ENCODE results near the gene KMO. TPM values are rescaled to one million over a fixed set of nuclear protein-coding genes. Genes with fewer than 3 reads are reported as not detected.

Gene KMO
- total and polyA plus RNA-seq, 2 of the 4 experiments (the other 2 are of a cell fraction): not detected

- Histone ChIP-seq H2AK5ac (ENCODE audit: low read depth, low read length) (no peak overlapping the region), H3K56ac (ENCODE audit: extremely low read depth, insufficient read depth, low read length) (no peak overlapping the region), H4K5ac (ENCODE audit: low read depth, low read length) (no peak overlapping the region), H3K9me1 (ENCODE audit: insufficient read depth, low read length) (0 out of 2 replicates have a peak, but pooled peaks cover 3% of the 10 kb centered on the region), H3K36me3 (ENCODE audit: control insufficient read depth, insufficient read depth, low read length) (no peaks in the 10 kb centered on the region), H3K4me3 (ENCODE audit: insufficient read depth, low read depth, low read length) (no peak overlapping the region), H2BK20ac (ENCODE audit: low read depth, low read length) (no peak overlapping the region), H3K4ac (ENCODE audit: low read depth, low read length) (no peak overlapping the region), H3K4me2 (ENCODE audit: low read depth, low read length) (no peak overlapping the region), H3K23ac (ENCODE audit: low read depth, low read length) (no peak overlapping the region), H2BK120ac (ENCODE audit: low read depth, low read length) (no peak overlapping the region), H3K27ac (ENCODE audit: insufficient read depth, low read length) (no peak overlapping the region), H4K8ac (ENCODE audit: low read depth in 2 of 2, low read length in 2 of 2) (no peak overlapping the region), H4K20me1 (ENCODE audit: insufficient read depth, low read length) (no peaks in the 10 kb centered on the region), H2AFZ (replicated peaks; ENCODE audit: low read length, poor library complexity) (no peak overlapping the region), H2BK15ac (ENCODE audit: low read depth, low read length) (no peak overlapping the region), H3K4me1 (ENCODE audit: control insufficient read depth, insufficient read depth, low read length) (peaks cover 13% of the 10 kb centered on the region), H2BK5ac (ENCODE audit: low read depth, low read length, poor library complexity, severe bottlenecking) (no peak overlapping the region), H4K91ac (ENCODE audit: insufficient read depth, low read depth, low read length) (no peak overlapping the region), H3K27me3 (ENCODE audit: control insufficient read depth, insufficient read depth, low read length) (no peaks in the 10 kb centered on the region), H2AK9ac (replicated peaks; ENCODE audit: low read depth, low read length, poor library complexity) (no peak overlapping the region), H3K9ac (ENCODE audit: low read depth, low read length) (no peak overlapping the region), H3K79me1 (ENCODE audit: low read depth in 1 of 2, low read length in 2 of 2) (peaks cover 0 to 8% of the 10 kb centered on the region in 2 experiments; a peak in 1 of 4 replicates), H3K9me3 (ENCODE audit: control insufficient read depth, insufficient read depth, low read length) (no peaks in the 10 kb centered on the region), H3K18ac (ENCODE audit: low read depth, low read length) (no peak overlapping the region), H3K14ac (replicated peaks; ENCODE audit: low read depth, low read length) (no peak overlapping the region)
- TF ChIP-seq MAZ (IDR thresholded peaks at IDR 0.05; ENCODE audit: borderline replicate concordance, low read depth, low read length): no peak
- no peak for TF ChIP-seq CHD1 (IDR thresholded peaks at IDR 0.05; ENCODE audit: low read depth, low read length)
- no peak for TF ChIP-seq CEBPB (IDR thresholded peaks at IDR 0.05; ENCODE audit: low read depth, low read length)
- TF ChIP-seq RCOR1 (IDR thresholded peaks at IDR 0.05; ENCODE audit: insufficient replicate concordance, low read length): no peak
- TF ChIP-seq, protein P1, sequence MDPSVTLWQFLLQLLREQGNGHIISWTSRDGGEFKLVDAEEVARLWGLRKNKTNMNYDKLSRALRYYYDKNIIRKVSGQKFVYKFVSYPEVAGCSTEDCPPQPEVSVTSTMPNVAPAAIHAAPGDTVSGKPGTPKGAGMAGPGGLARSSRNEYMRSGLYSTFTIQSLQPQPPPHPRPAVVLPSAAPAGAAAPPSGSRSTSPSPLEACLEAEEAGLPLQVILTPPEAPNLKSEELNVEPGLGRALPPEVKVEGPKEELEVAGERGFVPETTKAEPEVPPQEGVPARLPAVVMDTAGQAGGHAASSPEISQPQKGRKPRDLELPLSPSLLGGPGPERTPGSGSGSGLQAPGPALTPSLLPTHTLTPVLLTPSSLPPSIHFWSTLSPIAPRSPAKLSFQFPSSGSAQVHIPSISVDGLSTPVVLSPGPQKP (IDR thresholded peaks at IDR 0.05; ENCODE audit: borderline replicate concordance, low read depth, low read length): no peak
- TF ChIP-seq, protein P2, sequence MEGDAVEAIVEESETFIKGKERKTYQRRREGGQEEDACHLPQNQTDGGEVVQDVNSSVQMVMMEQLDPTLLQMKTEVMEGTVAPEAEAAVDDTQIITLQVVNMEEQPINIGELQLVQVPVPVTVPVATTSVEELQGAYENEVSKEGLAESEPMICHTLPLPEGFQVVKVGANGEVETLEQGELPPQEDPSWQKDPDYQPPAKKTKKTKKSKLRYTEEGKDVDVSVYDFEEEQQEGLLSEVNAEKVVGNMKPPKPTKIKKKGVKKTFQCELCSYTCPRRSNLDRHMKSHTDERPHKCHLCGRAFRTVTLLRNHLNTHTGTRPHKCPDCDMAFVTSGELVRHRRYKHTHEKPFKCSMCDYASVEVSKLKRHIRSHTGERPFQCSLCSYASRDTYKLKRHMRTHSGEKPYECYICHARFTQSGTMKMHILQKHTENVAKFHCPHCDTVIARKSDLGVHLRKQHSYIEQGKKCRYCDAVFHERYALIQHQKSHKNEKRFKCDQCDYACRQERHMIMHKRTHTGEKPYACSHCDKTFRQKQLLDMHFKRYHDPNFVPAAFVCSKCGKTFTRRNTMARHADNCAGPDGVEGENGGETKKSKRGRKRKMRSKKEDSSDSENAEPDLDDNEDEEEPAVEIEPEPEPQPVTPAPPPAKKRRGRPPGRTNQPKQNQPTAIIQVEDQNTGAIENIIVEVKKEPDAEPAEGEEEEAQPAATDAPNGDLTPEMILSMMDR (conservative IDR thresholded peaks at IDR 0.05; ENCODE audit: low read depth, low read length): no peak
- ChIA-PET POLR2A (ENCODE audit: unreplicated experiment) (interaction anchor here (0.6 kb wide), 1 partner anchor 8 kb away, joined by 7 read pairs; no protein-coding TSS in a partner anchor), CTCF (no interaction called here)
- dilution Hi-C loops (cut with HindIII; ENCODE audit: low sequenced_read_pairs, unreplicated experiment): no loop called here
- BruUV-seq (replicated peaks): no TSS peak
- DNase-seq (no peak), ATAC-seq (ENCODE audit: low read depth) (no peak)
- in situ Hi-C loops (cut with MboI; ENCODE audit: low sequenced_read_pairs): loop anchor here (5.0 to 25.0 kb wide), 2 partner anchors 223 to 1698 kb away; no protein-coding TSS in a partner anchor
- intact Hi-C loops (cut with micrococcal nuclease): loop anchor here (5.0 kb wide), 1 partner anchor 283 kb away; no protein-coding TSS in a partner anchor
- 77% methylated on average over 3 of the region's 4 CpGs; no CpG with 5 or more reads in 1 of the 2 experiments for WGBS, 2 experiments (ENCODE audit: extremely low coverage in 2 of 2, insufficient read length in 1 of 2)
Measured at GRCh38 chr1:241614572-241614971, 82.4 kb downstream of the KMO start.

All from IMR-90 (cell line).